Right ventricle myocardium inferior (tissue), 1 donor: ENCODE results near the gene ABI1. TPM values are rescaled to one million over a fixed set of nuclear protein-coding genes. Genes with fewer than 3 reads are reported as not detected.

ENCODE experiments used
- ATAC-seq: fragments of 200-7000 bp; cut with Tn5 transposase; one replicate; pipeline ENCODE4 v1.9.1; 2020; ENCODE audit warnings: mild to moderate bottlenecking, moderate library complexity
- DNase-seq: peaks from one replicate; pipeline ENCODE4 v3.0.0; 2021; ENCODE audit errors: missing footprints
- intact Hi-C: fragments of 100-400 bp; cut with DNase I; formaldehyde crosslinking; loops from one replicate; pipeline ENCODE4 v1.11.0; 2022
- total RNA-seq: library from RNA; stranded (reverse); fragmentation: NEBNext Ultra II Directional; extraction: Animal tissue kit (Norgen Biotek cat#: 25700); gene quantifications from one replicate; pipeline ENCODE4 v1.2.1, GENCODE V29; 2021
- donor health status: DM: no; HTN: yes; CAD: no; lungs with severe emphysema.

ABI1 gene
- total RNA-seq, 1 donor from 2014 or later, result 28.0 TPM

DNA sequence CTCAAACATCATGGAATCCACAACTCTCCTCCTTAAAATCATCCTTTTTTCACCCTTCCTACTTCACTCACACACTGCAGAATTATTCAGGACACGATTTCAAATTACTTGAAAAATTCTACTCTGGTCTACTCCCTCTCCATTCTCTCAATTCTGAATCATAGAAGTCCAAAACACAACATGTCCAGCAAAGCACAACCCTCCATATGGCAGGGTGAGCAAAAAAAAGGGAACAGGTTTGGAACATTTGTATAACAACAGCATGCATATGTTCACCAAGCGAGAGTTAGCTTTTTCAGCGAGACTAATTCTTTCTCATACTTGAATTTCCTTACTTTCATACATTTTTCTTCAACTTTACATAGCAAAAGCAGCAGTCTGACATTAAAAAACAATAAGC is 73.4 kb downstream of the ABI1 start:
- intact Hi-C loops, result no loop called here
- DNase-seq (no peak), ATAC-seq (no peak)

DNA sequence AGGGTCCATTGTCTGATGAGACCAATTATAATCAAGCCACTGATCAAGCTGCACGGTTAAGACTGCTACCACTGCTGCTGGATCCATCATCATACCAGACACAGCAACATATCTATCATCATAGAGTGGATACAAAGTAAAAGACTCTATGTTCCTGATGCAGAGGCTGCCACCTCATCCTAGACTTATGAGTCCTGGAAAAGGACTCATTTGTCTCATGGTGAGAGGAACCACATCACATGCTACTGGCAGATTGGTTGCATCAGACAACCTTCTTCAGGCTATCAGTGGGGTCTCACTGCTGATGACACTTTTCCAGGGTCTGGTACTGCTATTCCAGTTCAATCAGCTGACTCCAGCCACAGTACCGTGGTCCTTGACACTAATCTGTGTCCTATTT is 79.0 kb downstream of the ABI1 start:
- intact Hi-C loops, result no loop called here

DNA sequence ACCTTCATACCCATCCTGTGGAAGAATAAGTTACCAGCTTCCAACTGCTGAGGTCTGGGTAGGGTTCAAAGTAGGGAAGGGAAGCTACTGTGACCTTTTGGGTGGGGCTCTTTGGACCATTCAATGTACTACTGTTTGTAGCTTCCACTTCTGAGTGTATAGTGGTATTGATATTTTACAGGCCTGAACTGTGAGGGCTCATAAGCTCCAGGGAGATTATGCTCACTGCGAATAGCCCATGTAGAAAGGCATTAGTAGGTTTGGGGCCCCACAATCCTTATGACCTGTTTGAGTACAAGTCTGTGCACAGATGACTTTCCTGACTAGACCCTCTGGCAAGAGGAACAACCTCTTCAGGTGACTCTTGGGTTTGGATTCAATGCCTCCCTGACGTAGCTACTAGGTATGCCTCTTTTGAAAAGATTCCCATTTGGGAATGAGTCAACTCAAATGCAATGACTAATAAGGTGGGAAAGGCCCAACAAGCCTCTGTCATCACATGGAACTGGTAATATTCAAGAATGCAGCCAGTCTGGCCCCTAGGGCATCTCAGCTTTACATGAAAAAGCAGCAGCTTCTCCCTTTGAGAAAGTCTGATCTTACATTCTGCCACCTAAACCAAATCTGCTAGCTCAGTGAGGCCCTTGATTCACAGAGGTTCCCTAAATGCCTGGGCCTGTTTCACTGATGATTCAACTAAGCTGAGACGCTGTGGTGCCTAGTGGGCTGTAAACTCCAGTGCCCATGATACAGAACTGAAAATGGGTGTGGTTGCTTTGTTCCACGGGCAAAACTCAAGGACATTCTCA is 79.8 kb downstream of the ABI1 start:
- no peak for ATAC-seq
- intact Hi-C loops, result no loop called here
- no peak for DNase-seq

More for the DNA sequence above, 79.0 kb downstream of the ABI1 start:
- DNase-seq, result no peak
- no peak for ATAC-seq

DNA sequence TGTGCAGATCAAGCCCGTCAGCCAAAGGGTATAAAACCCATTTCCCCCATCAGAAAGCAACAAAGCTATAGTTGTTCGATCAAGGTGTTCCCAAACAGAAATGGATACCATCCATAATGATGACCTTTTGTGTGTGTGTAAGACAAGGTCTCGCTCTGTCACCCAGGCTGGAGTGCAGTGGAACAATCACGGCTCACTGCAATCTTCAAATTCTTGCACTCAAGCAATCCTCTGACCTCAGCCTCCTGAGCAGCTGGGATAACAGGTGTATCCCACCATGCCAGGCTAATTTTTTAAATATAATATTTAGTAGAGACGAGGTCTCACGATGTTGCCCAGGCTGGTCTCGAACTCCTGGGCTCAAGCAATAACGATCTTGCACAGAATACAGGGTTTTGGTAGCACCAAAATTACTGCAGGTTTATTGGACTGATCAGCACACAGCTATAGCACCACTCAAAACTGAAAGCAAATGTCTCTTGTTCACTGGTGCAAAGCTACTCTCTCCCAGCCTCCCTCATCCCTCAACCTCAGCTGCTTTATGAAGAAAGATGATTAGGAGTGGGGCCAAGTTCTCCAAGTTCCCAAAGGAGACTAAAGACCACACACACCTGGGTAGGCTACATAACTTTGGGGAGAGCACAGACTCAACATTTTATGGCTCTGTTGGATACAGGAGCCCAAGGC is 80.5 kb downstream of the ABI1 start:
- DNase-seq (no peak), ATAC-seq (no peak)
- intact Hi-C loops, result no loop called here

DNA sequence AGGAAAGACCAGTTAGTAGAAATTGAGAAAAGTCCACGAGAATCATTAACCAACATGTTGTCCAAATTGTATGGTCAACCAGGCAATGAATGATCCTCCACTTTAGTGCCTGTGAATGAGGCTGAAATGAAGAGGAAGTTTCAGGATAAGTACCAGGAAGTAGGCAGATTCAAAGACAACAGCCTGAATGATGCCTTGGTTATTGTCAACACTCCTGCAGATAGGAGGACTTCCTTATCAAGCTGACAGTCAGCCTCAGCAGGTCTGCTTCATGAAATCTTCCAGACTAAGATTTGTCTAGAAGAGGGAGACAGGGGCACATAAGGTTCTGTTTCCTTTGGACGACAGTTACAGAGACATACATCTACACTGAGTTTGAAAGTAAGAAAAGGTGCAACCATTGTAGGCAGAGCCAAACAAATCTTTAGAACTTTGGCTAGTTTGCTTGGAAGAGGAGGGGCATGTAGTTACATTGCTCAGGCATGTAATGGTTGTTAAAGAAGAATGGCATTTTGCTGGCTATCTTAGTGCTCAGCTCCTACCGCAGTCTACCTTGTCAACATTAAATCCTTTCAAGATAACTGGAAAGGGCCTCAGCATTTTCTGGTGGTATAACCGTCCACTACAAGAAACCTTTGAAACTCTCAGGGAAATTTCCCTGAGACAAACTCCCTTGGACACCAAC is 81.4 kb downstream of the ABI1 start:
- DNase-seq (no peak), ATAC-seq (no peak)
- intact Hi-C loops, result no loop called here

DNA sequence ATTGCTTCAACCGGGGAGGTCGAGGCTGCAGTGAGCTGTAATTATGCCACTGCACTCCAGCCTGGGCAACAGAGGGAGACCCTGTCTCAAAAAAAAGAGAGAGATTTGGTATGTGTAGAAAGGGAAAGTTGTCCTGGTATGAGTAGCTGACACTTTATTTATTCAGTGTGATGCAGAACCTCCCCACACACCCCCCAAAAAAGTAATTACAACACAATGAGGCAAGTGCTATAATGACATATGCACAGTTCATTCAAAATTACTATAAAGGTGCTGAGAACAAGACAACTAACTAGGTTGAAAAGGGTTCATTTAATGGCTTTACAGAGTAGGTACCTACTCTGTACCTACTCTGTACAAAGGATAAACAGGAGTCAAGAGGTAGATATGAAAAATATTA is 83.1 kb downstream of the ABI1 start:
- ATAC-seq, result no peak
- intact Hi-C loops, result no loop called here
- DNase-seq, result no peak

DNA sequence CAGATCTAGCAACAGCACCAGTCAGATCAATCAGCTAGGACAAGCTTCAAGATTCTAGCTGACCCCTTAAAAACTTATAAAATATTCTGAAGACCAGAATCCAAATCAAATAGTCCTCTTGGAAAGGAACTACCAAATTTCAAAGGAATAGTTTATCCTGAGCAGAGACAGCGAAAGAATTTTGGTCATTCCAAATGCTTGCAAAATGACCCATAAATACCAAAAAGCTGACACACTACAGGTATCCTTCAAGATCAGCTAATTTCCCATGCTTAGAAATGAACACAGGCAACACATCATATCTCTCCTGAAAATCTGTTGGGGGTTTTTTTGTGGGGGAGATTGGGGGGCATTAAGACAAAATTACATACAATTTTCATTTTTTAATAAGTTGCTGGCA is 84.5 kb downstream of the ABI1 start:
- intact Hi-C loops, result no loop called here
- no peak for DNase-seq
- no peak for ATAC-seq

DNA sequence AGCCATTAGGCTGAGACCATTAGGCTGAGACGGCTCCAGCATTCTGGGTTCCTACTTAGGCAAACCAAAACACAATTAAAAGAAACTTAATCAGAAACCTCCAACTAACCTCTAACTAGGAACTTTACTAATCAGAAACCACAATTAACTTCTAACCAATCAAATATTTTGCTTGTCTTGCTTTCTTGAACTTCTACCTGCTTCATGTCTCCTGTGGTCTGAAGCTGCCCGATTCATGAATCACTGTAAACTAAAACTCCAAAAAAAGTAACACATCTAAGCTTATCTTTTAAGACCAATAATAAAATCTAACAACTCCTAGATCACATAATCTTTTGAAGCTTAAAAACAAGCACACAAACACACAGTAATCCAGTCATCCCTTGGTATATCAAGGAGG is 87.1 kb downstream of the ABI1 start:
- no peak for ATAC-seq
- no peak for DNase-seq
- intact Hi-C loops, result no loop called here

DNA sequence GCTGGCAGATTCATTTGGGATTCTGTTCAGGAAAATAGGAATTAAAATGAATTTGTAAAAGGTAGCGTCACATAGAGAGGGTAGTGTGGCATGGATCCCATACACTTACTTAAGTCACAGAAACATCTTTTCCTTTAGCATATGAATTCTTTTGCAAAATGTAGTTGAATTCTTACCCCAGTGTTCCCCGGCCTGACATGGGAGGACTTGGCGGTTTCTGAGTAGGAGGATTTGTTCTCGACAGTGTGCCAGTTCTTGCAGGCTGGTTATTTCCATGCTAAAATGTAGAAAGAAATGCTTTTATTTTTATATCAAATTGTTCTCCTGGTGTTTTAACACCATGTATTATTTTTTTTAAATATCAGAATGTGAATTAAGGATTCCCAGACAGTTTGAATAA is 90.7 kb downstream of the ABI1 start:
- ATAC-seq, result no peak
- intact Hi-C loops, result no loop called here
- no peak for DNase-seq

DNA sequence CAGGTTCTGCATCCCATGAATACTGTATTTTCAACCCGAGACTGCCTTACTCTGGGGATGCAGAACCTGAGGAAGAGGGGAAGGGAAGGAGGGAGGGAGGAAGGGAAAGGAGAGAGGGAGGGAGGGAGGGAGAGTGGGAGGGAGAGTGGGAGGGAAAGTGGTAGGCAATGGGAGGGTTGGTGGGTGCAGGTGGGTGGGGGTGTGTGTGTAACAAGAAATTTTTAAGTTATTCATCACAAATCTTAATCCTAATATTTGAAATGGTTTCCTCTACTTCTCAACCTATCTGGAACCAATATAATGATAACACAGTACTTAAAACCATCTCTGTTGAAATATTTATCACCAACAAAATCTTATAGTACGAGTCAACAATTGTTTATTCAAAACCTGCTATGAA is 95.2 kb downstream of the ABI1 start:
- intact Hi-C loops, result no loop called here
- ATAC-seq, result no peak
- no peak for DNase-seq

DNA sequence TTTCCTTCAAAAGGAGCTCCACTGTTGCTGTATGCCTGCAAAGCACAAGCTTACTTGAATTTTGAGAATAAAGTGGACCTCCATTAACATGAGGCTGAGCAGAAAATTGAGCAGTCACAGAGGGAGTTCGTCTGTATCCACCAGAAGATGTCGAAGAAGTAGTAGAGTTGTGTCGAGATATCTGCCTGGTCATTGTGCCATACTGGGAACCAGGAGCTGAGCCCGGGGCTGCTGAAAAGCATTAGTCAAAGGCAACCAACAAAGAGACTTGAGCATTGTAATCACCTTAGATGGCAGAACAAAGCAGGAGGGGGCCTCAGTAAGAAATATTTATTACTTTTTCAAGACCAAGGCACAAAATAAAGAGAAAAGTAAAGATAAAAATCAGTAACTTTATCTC is 101.8 kb downstream of the ABI1 start:
- intact Hi-C loops, result no loop called here
- DNase-seq (no peak), ATAC-seq (no peak)

DNA sequence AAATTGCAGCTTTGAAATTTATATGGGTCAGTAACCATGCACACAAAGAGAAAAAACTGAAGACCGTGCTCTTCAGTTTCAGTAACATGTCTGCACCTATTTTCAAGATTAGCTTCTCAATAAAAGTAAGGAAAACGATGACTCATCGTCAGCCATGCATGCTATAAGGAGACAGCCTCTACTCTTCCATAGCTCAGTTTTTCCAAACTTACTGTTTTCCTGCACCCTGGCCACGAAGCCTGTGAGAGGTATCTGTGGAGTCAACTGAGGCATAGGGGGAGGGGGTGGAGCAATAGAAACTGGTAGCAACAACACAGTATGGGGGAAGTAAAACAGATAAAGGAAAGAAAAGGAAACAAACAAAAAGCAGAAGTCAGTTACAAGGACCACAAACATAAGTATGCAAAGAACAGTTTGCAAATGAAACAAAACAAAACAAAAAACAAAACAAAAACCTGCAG is 105.3 kb downstream of the ABI1 start:
- ATAC-seq (no peak), DNase-seq (no peak)
- intact Hi-C loops, result no loop called here

DNA sequence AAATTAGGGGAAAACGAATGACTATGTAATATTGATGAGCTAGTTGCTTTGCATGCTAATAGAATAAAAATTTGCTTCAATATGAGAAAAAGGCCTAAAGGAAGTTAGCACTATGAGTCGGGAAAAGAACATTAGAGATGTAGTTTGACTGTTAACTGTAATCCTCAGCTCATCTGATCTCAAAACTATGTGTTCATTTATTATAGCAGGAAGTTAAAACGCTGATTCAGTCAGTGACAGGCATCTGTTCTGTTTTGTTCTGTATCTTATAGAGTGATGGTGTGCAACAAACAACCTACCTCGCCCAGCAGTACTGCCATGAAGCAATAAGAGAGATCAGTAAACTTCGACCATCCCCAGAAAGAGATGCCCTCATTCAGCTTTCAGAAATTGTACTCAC is 114.7 kb downstream of the ABI1 start:
- DNase-seq (no peak), ATAC-seq (no peak)
- intact Hi-C loops, result no loop called here

DNA sequence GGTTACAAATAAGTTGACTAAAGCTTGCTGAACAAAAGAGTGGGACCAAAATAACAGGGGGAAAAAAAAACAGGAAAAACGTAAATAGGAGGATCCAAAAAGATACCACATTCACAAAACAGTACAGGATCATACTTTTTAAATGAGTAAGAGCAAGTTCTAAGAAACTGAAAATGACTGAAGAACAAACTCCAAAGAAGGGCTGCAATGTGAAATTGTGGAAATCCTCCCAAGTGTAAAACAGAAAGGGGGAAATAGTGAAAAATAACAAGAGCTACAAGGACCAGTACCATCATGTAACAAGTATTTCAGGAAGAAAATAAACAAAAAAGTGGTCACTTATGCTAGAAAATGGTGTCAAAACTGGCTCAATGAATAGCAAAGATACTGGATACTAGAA is 116.9 kb downstream of the ABI1 start:
- no peak for DNase-seq
- intact Hi-C loops, result no loop called here
- no peak for ATAC-seq

DNA sequence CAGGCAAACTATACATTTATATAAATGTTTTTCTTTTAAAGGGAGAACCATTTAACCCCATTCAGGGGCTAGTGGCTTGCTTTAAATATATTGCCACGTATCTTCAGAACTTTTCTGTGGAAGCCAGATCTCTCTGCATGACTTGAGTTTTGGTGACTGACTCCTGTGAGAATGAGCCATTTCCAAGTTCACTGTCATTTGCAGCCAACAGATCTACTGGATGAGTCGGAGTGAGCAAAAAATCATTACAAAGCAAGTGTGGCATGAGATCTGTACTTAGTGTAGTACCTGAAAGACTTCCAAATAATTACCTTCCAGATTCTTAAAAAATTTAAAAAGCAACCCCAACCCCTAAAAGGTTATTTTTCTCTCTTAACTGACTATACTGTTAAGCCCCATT is 117.7 kb downstream of the ABI1 start:
- ATAC-seq (no peak), DNase-seq (no peak)
- intact Hi-C loops, result no loop called here

DNA sequence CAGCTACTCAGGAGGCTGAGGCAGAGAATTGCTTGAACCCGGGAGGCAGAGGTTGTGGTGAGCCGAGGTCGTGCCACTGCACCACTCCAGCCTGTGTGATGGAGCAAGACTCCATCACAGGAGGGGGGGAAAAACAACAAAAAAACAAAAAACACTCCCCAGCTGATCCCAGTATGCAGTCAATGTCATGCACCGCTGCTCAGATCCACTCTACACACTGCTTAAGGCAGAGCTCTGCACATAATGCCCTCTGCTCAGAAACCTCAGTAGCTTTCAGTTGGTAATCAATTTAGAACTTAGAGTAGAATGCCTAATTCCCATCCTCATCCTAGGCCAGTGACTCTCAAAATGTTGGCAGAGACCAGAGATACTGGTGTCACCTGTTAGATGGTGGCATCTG is 119.4 kb downstream of the ABI1 start:
- intact Hi-C loops, result no loop called here
- ATAC-seq (no peak), DNase-seq (no peak)

DNA sequence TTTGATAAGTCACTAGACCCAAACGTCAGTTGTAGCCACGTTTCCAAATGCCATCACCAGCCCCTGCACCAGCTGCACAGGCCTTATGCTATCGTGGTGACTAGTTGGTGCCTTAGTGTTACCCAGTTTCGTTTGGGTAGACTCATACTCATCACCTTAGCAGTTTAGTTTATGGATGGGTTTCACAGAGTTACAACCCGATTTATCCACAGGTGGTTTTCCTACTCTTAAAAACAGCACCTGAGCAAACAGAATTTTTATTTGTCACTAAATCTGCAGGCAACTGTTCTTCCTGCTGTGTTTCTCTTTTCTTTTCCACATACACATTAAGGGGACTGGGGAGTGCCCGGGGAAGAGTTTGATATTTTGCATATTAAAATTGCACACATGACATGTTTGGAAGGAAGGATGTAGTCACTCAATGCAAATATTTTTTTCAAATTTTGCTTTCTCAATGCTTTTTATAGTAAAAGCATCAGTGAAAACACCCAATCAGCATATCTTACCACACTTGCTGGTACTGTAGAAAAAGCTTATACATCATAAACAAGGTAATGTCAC is 121.6 kb downstream of the ABI1 start:
- no peak for ATAC-seq
- no peak for DNase-seq
- intact Hi-C loops, result no loop called here

DNA sequence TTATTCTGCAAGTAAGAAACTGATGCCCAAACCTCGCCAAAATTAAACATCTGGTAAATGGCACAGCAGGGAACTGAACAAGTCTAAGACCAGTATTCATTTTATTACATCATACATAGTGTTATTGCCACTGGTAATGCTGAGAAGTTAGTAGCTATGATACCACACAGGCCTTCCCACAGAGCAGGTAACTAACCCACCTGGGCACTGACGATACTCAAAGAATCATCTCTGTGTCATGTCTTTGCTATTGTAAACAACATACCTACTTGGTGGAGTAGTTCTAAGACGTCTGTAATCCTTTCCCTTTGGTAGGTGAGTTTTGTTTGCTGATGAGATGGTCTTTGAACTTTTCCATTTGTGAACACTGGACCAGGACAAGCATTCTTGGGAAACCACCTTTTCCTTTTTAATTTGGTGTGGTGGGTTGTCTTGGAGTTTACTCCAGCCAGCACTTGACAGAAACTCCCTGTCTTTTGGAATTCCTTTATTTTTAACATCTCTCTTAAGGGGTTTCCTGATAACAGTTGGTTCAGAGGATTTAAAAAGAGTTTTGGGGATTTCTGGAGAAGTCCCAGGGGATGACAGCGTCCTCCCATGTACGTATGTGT is 122.4 kb downstream of the ABI1 start:
- intact Hi-C loops, result no loop called here
- DNase-seq, result no peak
- ATAC-seq, result no peak

DNA sequence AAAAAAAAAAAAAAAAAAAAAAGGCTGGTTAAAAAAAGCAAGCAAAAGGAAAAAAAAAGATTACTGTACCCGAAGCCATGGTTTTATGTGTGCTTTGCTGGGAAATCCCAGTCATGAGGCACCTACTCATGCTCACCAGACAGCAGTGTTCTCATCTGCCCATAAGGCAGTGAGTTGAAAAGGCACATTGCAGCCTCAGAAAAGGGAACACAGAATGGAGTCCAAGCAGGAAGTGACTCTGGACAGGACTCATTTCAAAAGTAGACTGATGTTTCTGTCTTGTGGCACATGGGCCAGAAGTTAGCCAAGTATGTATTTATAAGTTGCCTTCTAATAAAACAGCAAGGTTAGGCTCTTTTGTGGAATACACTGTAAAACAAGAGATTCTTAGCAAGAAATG is 123.0 kb downstream of the ABI1 start:
- no peak for DNase-seq
- no peak for ATAC-seq
- intact Hi-C loops, result no loop called here
